Loucy (cell line): ENCODE data around the gene CPEB1.

ENCODE experiments used
- H2AFZ ChIP-seq: fragments of 200-600 bp; sonication (generic); 2 replicates; pipeline ENCODE4 v1.6.0; 2016; ENCODE audit warnings: antibody characterized with exemption, mild to moderate bottlenecking, low read length, moderate library complexity
- H3F3A ChIP-seq: fragments of 200-600 bp; 2 replicates; pipeline ENCODE4 v1.6.0; 2016; ENCODE audit warnings: antibody characterized with exemption, low read depth, mild to moderate bottlenecking
- H3K27me3 ChIP-seq: fragments of 200-600 bp; sonication (generic); 2 replicates; pipeline ENCODE4 v1.6.1; 2014; ENCODE audit warnings: low read length, mild to moderate bottlenecking; ENCODE audit not compliant: insufficient read depth, poor library complexity, severe bottlenecking
- H3K36me3 ChIP-seq: fragments of 200-600 bp; sonication (generic); 2 replicates; pipeline ENCODE4 v1.6.1; 2016; ENCODE audit warnings: low read length; ENCODE audit not compliant: insufficient read depth
- H3K4me1 ChIP-seq: fragments of 200-600 bp; sonication (generic); 2 replicates; pipeline ENCODE4 v1.5.1; 2014; ENCODE audit warnings: low read length, mild to moderate bottlenecking; ENCODE audit not compliant: insufficient read depth, poor library complexity, severe bottlenecking
- H3K4me2 ChIP-seq: fragments of 200-600 bp; sonication (generic); 2 replicates; pipeline ENCODE4 v1.6.0; 2014; ENCODE audit warnings: antibody characterized with exemption, low read length, low read depth, mild to moderate bottlenecking; ENCODE audit not compliant: poor library complexity, severe bottlenecking
- H3K4me3 ChIP-seq: fragments of 200-600 bp; sonication (generic); 2 replicates; pipeline ENCODE4 v1.5.1; 2014; ENCODE audit warnings: low read length, mild to moderate bottlenecking, mixed read lengths; ENCODE audit not compliant: poor library complexity, severe bottlenecking
- H3K79me2 ChIP-seq: fragments of 200-600 bp; sonication (generic); 2 replicates; pipeline ENCODE4 v1.6.1; 2014; ENCODE audit warnings: low read length; ENCODE audit not compliant: insufficient read depth
- H3K9ac ChIP-seq: fragments of 200-600 bp; sonication (generic); 2 replicates; pipeline ENCODE4 v1.6.0; 2014; ENCODE audit warnings: mild to moderate bottlenecking, low read depth, low read length, moderate library complexity; ENCODE audit not compliant: poor library complexity, severe bottlenecking
- H3K9me2 ChIP-seq: fragments of 200-600 bp; sonication (generic); replicated peaks from 2 replicates; pipeline ENCODE4 v1.6.1; 2016; ENCODE audit warnings: low read depth, low read length, mixed read lengths
- H3K9me3 ChIP-seq: fragments of 200-600 bp; sonication (generic); 2 replicates; pipeline ENCODE4 v1.6.1; 2014; ENCODE audit warnings: mild to moderate bottlenecking, antibody characterized with exemption, low read length, low read depth; ENCODE audit not compliant: insufficient read depth
- H4K20me1 ChIP-seq: fragments of 200-600 bp; sonication (generic); 2 replicates; pipeline ENCODE4 v1.6.0; 2014; ENCODE audit warnings: antibody characterized with exemption, low read length, mild to moderate bottlenecking; ENCODE audit not compliant: insufficient read depth, poor library complexity, severe bottlenecking
- EZH2phosphoT487 ChIP-seq: fragments of 200-600 bp; IDR thresholded peaks from 2 replicates; pipeline ENCODE4 v1.6.1; 2018; ENCODE audit warnings: antibody characterized with exemption, mild to moderate bottlenecking, moderate library complexity, borderline replicate concordance
- TF ChIP-seq, protein P1 (sequence below): fragments of 200-600 bp; sonication (generic); conservative IDR thresholded peaks from 2 replicates; pipeline ENCODE4 v1.5.1; 2014; ENCODE audit warnings: mild to moderate bottlenecking, antibody characterized with exemption, low read length

The CPEB1 gene

DNA sequence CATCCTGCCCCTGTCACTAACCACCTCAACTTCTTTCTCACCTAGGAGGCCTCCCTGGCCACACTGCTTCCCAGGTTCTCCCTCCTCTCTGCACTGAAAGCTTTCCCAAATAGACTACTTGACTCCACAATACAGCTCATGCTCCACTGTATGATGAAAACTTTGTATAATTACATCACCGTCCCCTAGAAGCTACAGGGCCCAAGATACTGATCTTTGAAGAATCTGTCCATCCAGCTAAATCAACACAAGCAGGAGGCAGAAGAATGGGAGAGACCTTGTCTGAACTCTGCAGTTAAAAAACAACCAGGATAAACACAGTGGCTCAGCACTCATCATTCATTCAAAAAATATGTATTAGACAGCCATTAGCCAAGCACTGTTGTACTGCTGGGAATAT lies 80.5 kb downstream of the CPEB1 start:
- Histone ChIP-seq H4K20me1 (no peaks in the 10 kb centered on the region), H3K4me3 (no peak overlapping the region), H3K4me2 (no peak overlapping the region), H3K9me3 (no peaks in the 10 kb centered on the region), H3K9ac (no peak overlapping the region), H3K79me2 (no peaks in the 10 kb centered on the region), H2AFZ (no peak overlapping the region), H3K27me3 (peaks cover 5% of the 10 kb centered on the region), H3K9me2 (no peaks in the 10 kb centered on the region), H3F3A (no peaks in the 10 kb centered on the region), H3K4me1 (no peaks in the 10 kb centered on the region), H3K36me3 (no peaks in the 10 kb centered on the region)
- TF ChIP-seq, protein P1, sequence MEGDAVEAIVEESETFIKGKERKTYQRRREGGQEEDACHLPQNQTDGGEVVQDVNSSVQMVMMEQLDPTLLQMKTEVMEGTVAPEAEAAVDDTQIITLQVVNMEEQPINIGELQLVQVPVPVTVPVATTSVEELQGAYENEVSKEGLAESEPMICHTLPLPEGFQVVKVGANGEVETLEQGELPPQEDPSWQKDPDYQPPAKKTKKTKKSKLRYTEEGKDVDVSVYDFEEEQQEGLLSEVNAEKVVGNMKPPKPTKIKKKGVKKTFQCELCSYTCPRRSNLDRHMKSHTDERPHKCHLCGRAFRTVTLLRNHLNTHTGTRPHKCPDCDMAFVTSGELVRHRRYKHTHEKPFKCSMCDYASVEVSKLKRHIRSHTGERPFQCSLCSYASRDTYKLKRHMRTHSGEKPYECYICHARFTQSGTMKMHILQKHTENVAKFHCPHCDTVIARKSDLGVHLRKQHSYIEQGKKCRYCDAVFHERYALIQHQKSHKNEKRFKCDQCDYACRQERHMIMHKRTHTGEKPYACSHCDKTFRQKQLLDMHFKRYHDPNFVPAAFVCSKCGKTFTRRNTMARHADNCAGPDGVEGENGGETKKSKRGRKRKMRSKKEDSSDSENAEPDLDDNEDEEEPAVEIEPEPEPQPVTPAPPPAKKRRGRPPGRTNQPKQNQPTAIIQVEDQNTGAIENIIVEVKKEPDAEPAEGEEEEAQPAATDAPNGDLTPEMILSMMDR = no peak
- TF ChIP-seq EZH2phosphoT487 = no peak

DNA sequence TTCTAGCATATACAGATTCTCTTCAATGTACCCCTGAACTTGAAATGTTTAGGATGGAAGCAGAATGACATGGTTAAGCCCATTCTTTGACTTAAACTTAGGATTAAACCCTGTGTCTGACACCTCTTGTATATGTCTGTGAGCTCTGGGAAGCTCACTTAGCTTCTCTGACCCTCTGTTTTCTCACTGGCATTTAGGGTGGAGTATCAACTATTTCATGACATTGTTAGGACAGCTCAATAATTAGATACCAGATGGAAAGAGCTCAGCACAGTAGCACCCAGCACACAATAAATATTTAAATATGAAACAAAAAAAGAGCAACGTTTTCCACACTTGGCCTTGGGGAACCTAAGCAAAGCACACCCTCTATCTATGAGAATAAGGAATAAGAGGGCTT lies 88.7 kb downstream of the CPEB1 start:
- Histone ChIP-seq H3K9me3 (no peaks in the 10 kb centered on the region), H3K4me1 (no peaks in the 10 kb centered on the region), H3K9ac (no peak overlapping the region), H3F3A (no peaks in the 10 kb centered on the region), H3K27me3 (peaks cover 5% of the 10 kb centered on the region), H3K9me2 (no peaks in the 10 kb centered on the region), H3K4me2 (no peak overlapping the region), H3K4me3 (no peak overlapping the region), H2AFZ (no peak overlapping the region), H4K20me1 (no peaks in the 10 kb centered on the region), H3K79me2 (no peaks in the 10 kb centered on the region), H3K36me3 (no peaks in the 10 kb centered on the region)
- TF ChIP-seq, protein P1 = no peak
- no peak for TF ChIP-seq EZH2phosphoT487

DNA sequence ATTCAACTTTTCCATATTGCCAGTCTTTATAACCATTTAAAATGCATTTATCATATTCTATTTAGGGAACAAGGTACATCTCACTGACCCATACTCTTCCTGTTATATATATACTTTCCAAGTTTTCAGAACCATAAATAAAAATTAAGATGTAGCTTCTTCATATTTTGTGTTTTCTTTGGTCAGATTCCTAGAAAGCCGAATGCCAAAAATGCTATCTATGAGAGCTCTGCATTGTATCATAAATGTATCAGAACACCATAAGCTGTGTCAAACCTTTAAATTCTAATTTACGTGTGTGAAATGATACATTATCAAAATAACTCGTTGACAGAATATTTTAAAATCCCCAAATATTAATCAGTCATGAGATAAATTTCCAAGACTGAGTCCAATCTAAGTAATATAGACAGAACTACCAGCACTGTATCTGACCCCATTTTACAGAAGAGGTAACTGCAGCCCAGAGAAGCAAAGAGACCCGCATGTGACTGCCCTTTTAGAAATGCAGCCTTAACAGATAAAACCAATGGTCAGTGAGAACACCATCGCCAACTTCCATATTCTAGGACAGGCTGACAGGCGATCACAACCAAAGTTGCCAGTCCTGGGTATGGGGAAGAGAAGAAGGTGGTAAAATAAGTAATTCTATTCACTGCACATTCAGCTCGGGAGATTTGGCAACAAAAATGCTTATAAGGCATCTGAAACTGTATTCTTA lies 90.7 kb downstream of the CPEB1 start:
- Histone ChIP-seq H3F3A (no peaks in the 10 kb centered on the region), H2AFZ (no peak overlapping the region)

More for the DNA sequence above, 90.7 kb downstream of the CPEB1 start:
- H3K4me2 ChIP-seq = no peak overlapping the region
- no peaks in the 10 kb centered on the region for H4K20me1 ChIP-seq
- no peaks in the 10 kb centered on the region for H3K4me1 ChIP-seq
- TF ChIP-seq EZH2phosphoT487 = no peak
- TF ChIP-seq, protein P1 = no peak
- no peaks in the 10 kb centered on the region for H3K79me2 ChIP-seq
- no peaks in the 10 kb centered on the region for H3K36me3 ChIP-seq
- H3K9ac ChIP-seq = no peak overlapping the region
- no peaks in the 10 kb centered on the region for H3K9me2 ChIP-seq
- no peaks in the 10 kb centered on the region for H3K9me3 ChIP-seq
- H3K27me3 ChIP-seq = peaks cover 4% of the 10 kb centered on the region
- no peak overlapping the region for H3K4me3 ChIP-seq
